ENCODE data around the gene SAMD8.
"Not testable (repeated sequence)": the region's sequence is repeated elsewhere in the genome, so short reads cannot be mapped to it uniquely, and the experiment has no call there.

SAMD8 gene

GRCh38 chr10:75107756-75108683 is 3.4 kb upstream of the SAMD8 start:
- no peak overlapping the region for H3K4me3 ChIP-seq (ENCODE audit: low read length)
- no peak for DNase-seq (ENCODE audit: low read depth)
- TF ChIP-seq CTCF (conservative IDR thresholded peaks at IDR 0.05; ENCODE audit: low read length): no peak

GRCh38 chr10:75108684-75109458 is 2.6 kb upstream of the SAMD8 start:
- TF ChIP-seq CTCF (conservative IDR thresholded peaks at IDR 0.05; ENCODE audit: low read length): peak; percentile 53
- peak; percentile 9 for DNase-seq (ENCODE audit: low read depth)
- H3K4me3 ChIP-seq (ENCODE audit: low read length): no peak overlapping the region

- H3K4me3 ChIP-seq (ENCODE audit: low read length): no peak overlapping the region
- DNase-seq (ENCODE audit: low read depth): no peak
- no peak for TF ChIP-seq CTCF (conservative IDR thresholded peaks at IDR 0.05; ENCODE audit: low read length)
Observed at GRCh38 chr10:75109459-75109778, 2.0 kb upstream of the SAMD8 start.

GRCh38 chr10:75110006-75110632 is 1.3 kb upstream of the SAMD8 start:
- no peak for TF ChIP-seq CTCF (conservative IDR thresholded peaks at IDR 0.05; ENCODE audit: low read length)
- no peak for DNase-seq (ENCODE audit: low read depth)
- no peak overlapping the region for H3K4me3 ChIP-seq (ENCODE audit: low read length)

GRCh38 chr10:75111907-75112679 is 637 bp downstream of the SAMD8 start:
- DNase-seq (ENCODE audit: low read depth): peak; percentile 51
- H3K4me3 ChIP-seq (ENCODE audit: low read length): peak overlapping the region; percentile 92
- no peak; the same call in 1 of the 2 replicates for TF ChIP-seq CTCF (conservative IDR thresholded peaks at IDR 0.05; ENCODE audit: low read length)

GRCh38 chr10:75115137-75115536 is 3.7 kb downstream of the SAMD8 start:
- TF ChIP-seq CTCF (conservative IDR thresholded peaks at IDR 0.05; ENCODE audit: low read length): no peak
- DNase-seq (ENCODE audit: low read depth): peak; percentile 53
- H3K4me3 ChIP-seq (ENCODE audit: low read length): no peak overlapping the region

- H3K4me3 ChIP-seq (ENCODE audit: low read length); DNase-seq (ENCODE audit: low read depth): not testable (repeated sequence)
Observed at GRCh38 chr10:75116941-75117775, 5.7 kb downstream of the SAMD8 start.

Data from AG10803 (cell line).